Stomach (tissue), 9 donors: ENCODE data around the gene ARL13B. TPM values are rescaled to one million over a fixed set of nuclear protein-coding genes. Genes with fewer than 3 reads are reported as not detected.

Source experiments
- DNase-seq, 2 donors: peaks; one replicate each; pipeline versions ENCODE4 v3.0.0 to v3.0.0-alpha.2; 2013 to 2019
- H3K27ac ChIP-seq, 5 donors: fragments of 200-600 bp in 4 of 5; sonication (generic) in 4 of 5; one replicate each; pipeline ENCODE4 v1.5.1; 2013 to 2019; ENCODE audit warnings: mild to moderate bottlenecking in 1 of 5, moderate library complexity in 1 of 5
- H3K27me3 ChIP-seq, 3 donors: fragments of 200-600 bp; sonication (generic); one replicate each; pipeline ENCODE4 v1.5.1; 2017 to 2019; ENCODE audit warnings: mixed run types in 1 of 3
- H3K36me3 ChIP-seq, 4 donors: fragments of 200-600 bp; sonication (generic); 1 replicate in 3 of 4; 2 replicates in 1 of 4; pipeline ENCODE4 v1.5.1; 2016 to 2019
- H3K4me1 ChIP-seq, 4 donors: fragments of 200-600 bp; sonication (generic); one replicate each; pipeline ENCODE4 v1.5.1; 2016 to 2019
- H3K4me3 ChIP-seq, 4 donors: fragments of 200-600 bp; sonication (generic) in 3 of 4; one replicate each; pipeline ENCODE4 v1.5.1; 2016 to 2019; ENCODE audit warnings: mild to moderate bottlenecking in 1 of 4
- H3K9me3 ChIP-seq, 4 donors: fragments of 200-600 bp; sonication (generic); one replicate each; pipeline ENCODE4 v1.5.1; 2016 to 2019
- EP300 ChIP-seq: sonication (generic); formaldehyde crosslinking; IDR thresholded peaks from one replicate; pipeline ENCODE4 v1.6.1; 2017; ENCODE audit warnings: antibody characterized with exemption
- POLR2A ChIP-seq, 4 donors: fragments of 450-650 bp; IDR thresholded peaks; one replicate each; pipeline ENCODE4 v1.6.1; 2016; ENCODE audit warnings: antibody characterized with exemption in 4 of 4, control low read depth in 2 of 4, mild to moderate bottlenecking in 1 of 4, moderate library complexity in 1 of 4
- POLR2AphosphoS5 ChIP-seq, 3 donors: sonication (generic); formaldehyde crosslinking; IDR thresholded peaks; one replicate each; pipeline ENCODE4 v1.6.1; 2016; ENCODE audit warnings: antibody characterized with exemption in 3 of 3
- WGBS, 5 donors: extraction: QIAGEN DNeasy Blood & Tissue Kit in 3 of 5; methylation state at CpG; one replicate each; pipeline versions ENCODE4 v1.1.5 to v1.1.7; 2013 to 2018; 5-methylcytosine and 5-hydroxymethylcytosine counted together
- intact Hi-C: fragments of 100-400 bp; cut with DNase I; formaldehyde crosslinking; loops from one replicate; pipeline ENCODE4 v1.15.1; 2023; ENCODE audit warnings: low total_unique reads
- polyA plus RNA-seq, 3 donors: library from polyadenylated mRNA; stranded (reverse); fragments of 200-250 nt; gene quantifications; one replicate each; pipeline ENCODE4 v1.2.3, GENCODE V29; 2013
- total RNA-seq, 5 donors: library from RNA; depleted of rRNA; stranded (reverse); fragments of >200 nt; gene quantifications; one replicate each; pipeline versions ENCODE4 v1.1.0 to v1.2.3, GENCODE V29; 2014 to 2016
- TF ChIP-seq, protein P1 (sequence below), 7 experiments: fragments of 450-650 bp in 4 of 7; fragments of 200-600 bp in 3 of 7; sonication (generic) in 3 of 7; IDR thresholded peaks; one replicate each; pipeline ENCODE4 v1.5.1; 2016 to 2019; ENCODE audit warnings: antibody characterized with exemption in 7 of 7, control low read depth in 2 of 7, mild to moderate bottlenecking in 1 of 7
- donor health status: healthy with polysubstance abuse.
- donor health status: Bipolar disorder and iron deficiency.
- donor health status: healthy.

The ARL13B gene
- total and polyA plus RNA-seq, 8 donors: 0.45 to 23.2 (median 4.1) TPM

DNA sequence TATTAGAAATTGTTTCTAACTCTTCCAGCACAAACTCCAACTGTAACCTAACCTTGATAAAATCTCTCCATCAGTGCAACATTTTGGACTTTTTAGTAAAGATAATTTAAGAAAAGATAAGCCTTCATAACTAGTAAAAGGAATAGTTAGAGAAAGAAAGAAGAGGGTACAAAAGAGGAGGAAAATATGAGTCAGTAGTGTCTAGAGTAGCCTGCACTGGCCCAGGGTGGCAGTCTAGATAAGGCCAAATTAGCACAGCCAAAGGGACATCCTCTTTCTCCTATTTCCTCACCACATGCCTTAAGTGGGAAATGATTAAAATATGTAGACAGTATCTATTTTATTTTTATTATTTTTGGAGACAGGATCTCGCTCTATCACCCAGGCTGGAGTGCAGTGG, 10.0 kb upstream of the ARL13B start:
- 86 to 100% (median 96%) methylated on average over 1 of the region's 1 CpG for WGBS, 5 donors
- H3K9me3 ChIP-seq: no peaks in the 10 kb centered on the region
- H3K27me3 ChIP-seq: no peaks in the 10 kb centered on the region
- peaks cover 3 to 17% (median 12%) of the 10 kb centered on the region in 4 donors for H3K4me1 ChIP-seq
- H3K4me3 ChIP-seq: no peak overlapping the region
- no peaks in the 10 kb centered on the region for H3K36me3 ChIP-seq
- no peak overlapping the region for H3K27ac ChIP-seq
- TF ChIP-seq POLR2AphosphoS5 (IDR thresholded peaks at IDR 0.05): no peak
- no peak for DNase-seq
- intact Hi-C loops: no loop called here

- peak within 1 kb of the TSS; percentile 50 to 61 (median 54) for H3K4me3 ChIP-seq
- 0 to 4% (median 1%) methylated on average over 13 to 53 of the region's 53 CpGs for WGBS, 5 donors
Observed at GRCh38 chr3:93973131-93974126, 6.5 kb upstream of the ARL13B start, which contains the start of gene PROS1. PROS1 (minus strand) TSS chr3:93973896; CDS start chr3:93973749, 147 bp downstream.

GRCh38 chr3:93981649-93982048, 1.7 kb downstream of the ARL13B start:
- no peaks in the 10 kb centered on the region for H3K27me3 ChIP-seq
- H3K36me3 ChIP-seq: no peaks in the 10 kb centered on the region
- TF ChIP-seq, protein P1, sequence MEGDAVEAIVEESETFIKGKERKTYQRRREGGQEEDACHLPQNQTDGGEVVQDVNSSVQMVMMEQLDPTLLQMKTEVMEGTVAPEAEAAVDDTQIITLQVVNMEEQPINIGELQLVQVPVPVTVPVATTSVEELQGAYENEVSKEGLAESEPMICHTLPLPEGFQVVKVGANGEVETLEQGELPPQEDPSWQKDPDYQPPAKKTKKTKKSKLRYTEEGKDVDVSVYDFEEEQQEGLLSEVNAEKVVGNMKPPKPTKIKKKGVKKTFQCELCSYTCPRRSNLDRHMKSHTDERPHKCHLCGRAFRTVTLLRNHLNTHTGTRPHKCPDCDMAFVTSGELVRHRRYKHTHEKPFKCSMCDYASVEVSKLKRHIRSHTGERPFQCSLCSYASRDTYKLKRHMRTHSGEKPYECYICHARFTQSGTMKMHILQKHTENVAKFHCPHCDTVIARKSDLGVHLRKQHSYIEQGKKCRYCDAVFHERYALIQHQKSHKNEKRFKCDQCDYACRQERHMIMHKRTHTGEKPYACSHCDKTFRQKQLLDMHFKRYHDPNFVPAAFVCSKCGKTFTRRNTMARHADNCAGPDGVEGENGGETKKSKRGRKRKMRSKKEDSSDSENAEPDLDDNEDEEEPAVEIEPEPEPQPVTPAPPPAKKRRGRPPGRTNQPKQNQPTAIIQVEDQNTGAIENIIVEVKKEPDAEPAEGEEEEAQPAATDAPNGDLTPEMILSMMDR (IDR thresholded peaks at IDR 0.05): no peak
- TF ChIP-seq EP300 (no peak), POLR2AphosphoS5 (IDR thresholded peaks at IDR 0.05) (no peak), POLR2A (IDR thresholded peaks at IDR 0.05) (no peak)
- DNase-seq: no peak
- H3K27ac ChIP-seq: no peak overlapping the region
- intact Hi-C loops: no loop called here
- H3K9me3 ChIP-seq: no peaks in the 10 kb centered on the region
- peaks cover 9 to 35% (median 16%) of the 10 kb centered on the region in 4 donors for H3K4me1 ChIP-seq
- H3K4me3 ChIP-seq: no peak overlapping the region
- WGBS, 5 donors: 91 to 97% (median 97%) methylated on average over 13 of the region's 13 CpGs

More at GRCh38 chr3:93973131-93974126, 6.5 kb upstream of the ARL13B start, which contains the start of gene PROS1:
- TF ChIP-seq POLR2A (IDR thresholded peaks at IDR 0.05) (no peak), POLR2AphosphoS5 (IDR thresholded peaks at IDR 0.05) (peak; percentile 33 to 81 (median 58)), EP300 (peak; percentile 29)
- TF ChIP-seq, protein P1 (IDR thresholded peaks at IDR 0.05): no peak
- H3K27me3 ChIP-seq: no peaks in the 10 kb centered on the region
- H3K4me1 ChIP-seq: peaks cover 3 to 17% (median 12%) of the 10 kb centered on the region in 4 donors
- intact Hi-C loops: no loop called here
- no peaks in the 10 kb centered on the region for H3K36me3 ChIP-seq
- H3K27ac ChIP-seq: peak within 1 kb of the TSS; percentile 65 to 90 (median 83)
- peak; percentile 69 to 94 for DNase-seq
- H3K9me3 ChIP-seq: no peaks in the 10 kb centered on the region

GRCh38 chr3:93983408-93983807, 3.5 kb downstream of the ARL13B start:
- intact Hi-C loops: no loop called here
- no peaks in the 10 kb centered on the region for H3K36me3 ChIP-seq
- TF ChIP-seq POLR2AphosphoS5 (IDR thresholded peaks at IDR 0.05) (no peak), EP300 (no peak), POLR2A (IDR thresholded peaks at IDR 0.05) (no peak)
- TF ChIP-seq, protein P1 (IDR thresholded peaks at IDR 0.05): no peak
- H3K27ac ChIP-seq: no peak overlapping the region
- no peaks in the 10 kb centered on the region for H3K27me3 ChIP-seq
- 91 to 97% (median 95%) methylated on average over 3 of the region's 3 CpGs for WGBS, 5 donors
- peaks cover 9 to 40% (median 16%) of the 10 kb centered on the region in 4 donors for H3K4me1 ChIP-seq
- no peaks in the 10 kb centered on the region for H3K9me3 ChIP-seq
- no peak overlapping the region for H3K4me3 ChIP-seq
- DNase-seq: no peak
